Neural cell (in vitro differentiated cells): Measurements from ENCODE around the gene SIRT3. TPM values are rescaled to one million over a fixed set of nuclear protein-coding genes. Genes with fewer than 3 reads are reported as not detected.

Experiments
- H2AFZ ChIP-seq: fragments of 200-600, 300-800 bp; sonication (generic), shearing (Covaris generic); 2 replicates; pipeline ENCODE4 v1.6.0; 2014; ENCODE audit warnings: low read depth, mild to moderate bottlenecking, antibody characterized with exemption, low read length, moderate library complexity
- H3F3A ChIP-seq: fragments of 200-600 bp; shearing (Covaris generic); 2 replicates; pipeline ENCODE4 v1.6.1; 2016; ENCODE audit warnings: mild to moderate bottlenecking, moderate library complexity, mixed read lengths, antibody characterized with exemption, low read length; ENCODE audit not compliant: insufficient read depth, poor library complexity, severe bottlenecking
- H3K27ac ChIP-seq: fragments of 200-600, 300-800 bp; sonication (generic), shearing (Covaris generic); 2 replicates; pipeline ENCODE4 v1.5.1; 2014; ENCODE audit warnings: mild to moderate bottlenecking, low read length, moderate library complexity
- H3K27me3 ChIP-seq: fragments of 300-800, 200-600 bp; sonication (generic), shearing (Covaris generic); 2 replicates; pipeline ENCODE4 v1.6.0; 2014; ENCODE audit warnings: mild to moderate bottlenecking, low read depth, low read length, moderate library complexity; ENCODE audit not compliant: insufficient read depth
- H3K36me3 ChIP-seq: fragments of 300-800, 200-600 bp; sonication (generic), shearing (Covaris generic); 2 replicates; pipeline ENCODE4 v1.5.1; 2014; ENCODE audit warnings: mild to moderate bottlenecking, antibody characterized with exemption, low read length, moderate library complexity; ENCODE audit not compliant: insufficient read depth
- H3K4me2 ChIP-seq: fragments of 300-800, 200-600 bp; sonication (generic), shearing (Covaris generic); 2 replicates; pipeline ENCODE4 v1.6.0; 2014; ENCODE audit warnings: mild to moderate bottlenecking, low read length
- H3K4me3 ChIP-seq: fragments of 300-800, 200-600 bp; sonication (generic), shearing (Covaris generic); 2 replicates; pipeline ENCODE4 v1.5.1; 2014; ENCODE audit warnings: mild to moderate bottlenecking, low read length, moderate library complexity
- H3K79me2 ChIP-seq: fragments of 200-600 bp; shearing (Covaris generic); replicated peaks from 2 replicates; pipeline ENCODE4 v1.6.0; 2014; ENCODE audit warnings: mild to moderate bottlenecking, low read length, moderate library complexity; ENCODE audit not compliant: insufficient read depth
- H3K9ac ChIP-seq: fragments of 300-800, 200-600 bp; sonication (generic), shearing (Covaris generic); 2 replicates; pipeline ENCODE4 v1.6.1; 2016; ENCODE audit warnings: mild to moderate bottlenecking, low read length, mixed read lengths
- H3K9me2 ChIP-seq: fragments of 200-600 bp; shearing (Covaris generic); 2 replicates; pipeline ENCODE4 v1.6.1; 2016; ENCODE audit warnings: mild to moderate bottlenecking, low read length, mixed read lengths; ENCODE audit not compliant: insufficient read depth
- H3K9me3 ChIP-seq: fragments of 200-600, 300-800 bp; sonication (generic), shearing (Covaris generic); 2 replicates; pipeline ENCODE4 v1.6.1; 2016; ENCODE audit warnings: mild to moderate bottlenecking, mixed run types, low read length, moderate library complexity, mixed read lengths
- H4K20me1 ChIP-seq: fragments of 200-600 bp; shearing (Covaris generic); 2 replicates; pipeline ENCODE4 v1.6.1; 2016; ENCODE audit warnings: mild to moderate bottlenecking, mixed run types; ENCODE audit not compliant: insufficient read depth
- CTCF ChIP-seq: fragments of 450-650 bp; IDR thresholded peaks from 2 replicates; pipeline ENCODE4 v1.5.1; 2014; ENCODE audit warnings: antibody characterized with exemption, mild to moderate bottlenecking, moderate library complexity; ENCODE audit not compliant: poor library complexity, severe bottlenecking
- EP300 ChIP-seq: fragments of 450-650 bp; conservative IDR thresholded peaks from 2 replicates; pipeline ENCODE4 v1.6.1; 2014; ENCODE audit warnings: antibody characterized with exemption, mild to moderate bottlenecking, moderate library complexity; ENCODE audit not compliant: poor library complexity, severe bottlenecking
- EZH2 ChIP-seq: fragments of 200-600, 300-800 bp; shearing (Covaris generic), sonication (generic); IDR thresholded peaks from 2 replicates; pipeline ENCODE4 v1.6.1; 2014; ENCODE audit warnings: antibody characterized with exemption, low read length, borderline replicate concordance, mild to moderate bottlenecking; ENCODE audit not compliant: insufficient read depth, poor library complexity, severe bottlenecking
- MXI1 ChIP-seq: fragments of 450-650 bp; conservative IDR thresholded peaks from 2 replicates; pipeline ENCODE4 v1.6.1; 2014; ENCODE audit warnings: antibody characterized with exemption, mild to moderate bottlenecking; ENCODE audit not compliant: poor library complexity, severe bottlenecking
- POLR2AphosphoS5 ChIP-seq: IDR thresholded peaks from 2 replicates; pipeline ENCODE4 v1.6.1; 2012
- RAD21 ChIP-seq: fragments of 450-650 bp; conservative IDR thresholded peaks from 2 replicates; pipeline ENCODE4 v1.6.1; 2014; ENCODE audit warnings: antibody characterized with exemption, mild to moderate bottlenecking, moderate library complexity
- REST ChIP-seq: IDR thresholded peaks from 2 replicates; pipeline ENCODE4 v1.6.1; 2012; ENCODE audit warnings: borderline replicate concordance
- SMC3 ChIP-seq: fragments of 450-650 bp; conservative IDR thresholded peaks from 2 replicates; pipeline ENCODE4 v1.6.1; 2014; ENCODE audit warnings: antibody characterized with exemption, mild to moderate bottlenecking, moderate library complexity; ENCODE audit not compliant: poor library complexity
- TAF1 ChIP-seq: IDR thresholded peaks from 2 replicates; pipeline ENCODE4 v1.6.1; 2012; ENCODE audit warnings: low read depth
- polyA plus RNA-seq: library from polyadenylated mRNA; depleted of rRNA; stranded (reverse); fragments of >200 nt; gene quantifications from 2 replicates; pipeline ENCODE4 v1.2.3, GENCODE V29; 2014

The SIRT3 gene
- polyA plus RNA-seq, 1 donor from 2014 or later, result 32.9 TPM

GRCh38 chr11:205221-206001 lies 30.7 kb downstream of the SIRT3 start:
- Histone ChIP-seq H4K20me1 (peaks cover 3% of the 10 kb centered on the region), H3K4me3 (peak overlapping the region; percentile 97)

More at GRCh38 chr11:205221-206001, 30.7 kb downstream of the SIRT3 start:
- peak overlapping the region; percentile 98 for H3K9ac ChIP-seq
- peaks cover 28% of the 10 kb centered on the region for H3K79me2 ChIP-seq
- H3K36me3 ChIP-seq, result no peaks in the 10 kb centered on the region
- H3F3A ChIP-seq, result no peaks in the 10 kb centered on the region
- no peaks in the 10 kb centered on the region for H3K27me3 ChIP-seq
- H3K9me3 ChIP-seq, result no peaks in the 10 kb centered on the region
- TF ChIP-seq TAF1 (no peak), POLR2AphosphoS5 (no peak), EP300 (no peak), RAD21 (no peak), SMC3 (no peak), EZH2 (no peak), REST (no peak), CTCF (no peak), MXI1 (no peak)
- H3K9me2 ChIP-seq, result no peaks in the 10 kb centered on the region
- H3K27ac ChIP-seq, result no peak overlapping the region
- H3K4me2 ChIP-seq, result no peak overlapping the region
- no peak overlapping the region for H2AFZ ChIP-seq
